ENCODE measurements around the gene ANKH.

- TF ChIP-seq CTCF (IDR thresholded peaks at IDR 0.05 in 8 of 11, conservative IDR thresholded peaks at IDR 0.05 in 3 of 11) (no peak), POLR2A (IDR thresholded peaks at IDR 0.05) (no peak)
These were observed 4.5 kb upstream of the ANKH start for GRCh38 chr5:14876095-14876494.
